HG03025 (cell line): ENCODE data around the gene COPG2.
"Not testable (repeated sequence)": the region's sequence is repeated elsewhere in the genome, so short reads cannot be mapped to it uniquely, and the experiment has no call there.

Experiments used
- ATAC-seq: cut with Tn5 transposase; IDR thresholded peaks from one replicate; pipeline ENCODE4 v1.9.1; 2021; ENCODE audit warnings: mild to moderate bottlenecking, moderate library complexity; ENCODE audit not compliant: unreplicated experiment, low FRiP score

COPG2 gene

GRCh38 chr7:130668258-130669084, at the start of gene COPG2:
Gene COPG2 (minus strand): TSS chr7:130668748. CDS start chr7:130668668, 80 bp downstream.
- ATAC-seq = peak; percentile 92

GRCh38 chr7:130712416-130712815, 43.9 kb upstream of the COPG2 start:
- no peak for ATAC-seq

- ATAC-seq = no peak
Measured at GRCh38 chr7:130708766-130709165, 40.2 kb upstream of the COPG2 start.

GRCh38 chr7:130708001-130708400, 39.5 kb upstream of the COPG2 start:
- ATAC-seq = no peak

GRCh38 chr7:130703851-130704250, 35.3 kb upstream of the COPG2 start:
- ATAC-seq = no peak

- ATAC-seq = no peak
Measured at GRCh38 chr7:130701650-130702049, 33.1 kb upstream of the COPG2 start.

- no peak for ATAC-seq
Measured at GRCh38 chr7:130700760-130701159, 32.2 kb upstream of the COPG2 start.

GRCh38 chr7:130699686-130700085, 31.1 kb upstream of the COPG2 start:
- ATAC-seq = no peak

GRCh38 chr7:130697820-130698219, 29.3 kb upstream of the COPG2 start:
- ATAC-seq = no peak

- no peak for ATAC-seq
Measured at GRCh38 chr7:130695840-130696239, 27.3 kb upstream of the COPG2 start.

GRCh38 chr7:130692396-130692795, 23.8 kb upstream of the COPG2 start:
- not testable (repeated sequence) for ATAC-seq

GRCh38 chr7:130689683-130690082, 21.1 kb upstream of the COPG2 start:
- no peak for ATAC-seq

GRCh38 chr7:130683026-130683425, 14.5 kb upstream of the COPG2 start:
- ATAC-seq = no peak

GRCh38 chr7:130674456-130674855, 5.9 kb upstream of the COPG2 start:
- ATAC-seq = no peak

- ATAC-seq = no peak
Measured at GRCh38 chr7:130673066-130673465, 4.5 kb upstream of the COPG2 start.

GRCh38 chr7:130672146-130672545, 3.6 kb upstream of the COPG2 start:
- no peak for ATAC-seq

GRCh38 chr7:130669085-130669700, 645 bp upstream of the COPG2 start:
- no peak for ATAC-seq

- ATAC-seq = no peak
Measured at GRCh38 chr7:130667593-130668257, 823 bp downstream of the COPG2 start.

- no peak for ATAC-seq
Measured at GRCh38 chr7:130662426-130662825, 6.1 kb downstream of the COPG2 start.

GRCh38 chr7:130655286-130655685, 13.3 kb downstream of the COPG2 start:
- ATAC-seq = no peak

- ATAC-seq = no peak
Measured at GRCh38 chr7:130654850-130655249, 13.7 kb downstream of the COPG2 start.
